ENCODE data around the gene OR56A1. TPM values are rescaled to one million over a fixed set of nuclear protein-coding genes. Genes with fewer than 3 reads are reported as not detected.

OR56A1 gene
- total and polyA plus RNA-seq, 5 experiments from 2014 or later: not detected

Other genes with a start within 250 kb of the OR56A1 start
- gene OR52N5, start 247.4 kb downstream of the OR56A1 start, total RNA-seq: not detected
- not detected for gene OR52N5, start 247.4 kb downstream of the OR56A1 start, polyA plus RNA-seq
- gene OR52N1, start 239.5 kb downstream of the OR56A1 start, total RNA-seq: not detected
- not detected for gene OR52N1, start 239.5 kb downstream of the OR56A1 start, polyA plus RNA-seq
- gene OR52N2, start 221.8 kb downstream of the OR56A1 start, total RNA-seq: not detected
- gene OR52N2, start 221.8 kb downstream of the OR56A1 start, polyA plus RNA-seq: not detected
- not detected for gene OR52E6, start 188.9 kb downstream of the OR56A1 start, total RNA-seq
- gene OR52E6, start 188.9 kb downstream of the OR56A1 start, polyA plus RNA-seq: not detected
- not detected for gene OR52E8, start 173.1 kb downstream of the OR56A1 start, total RNA-seq
- not detected for gene OR52E8, start 173.1 kb downstream of the OR56A1 start, polyA plus RNA-seq
- not detected for gene OR52E4, start 150.1 kb downstream of the OR56A1 start, total RNA-seq
- not detected for gene OR52E4, start 150.1 kb downstream of the OR56A1 start, polyA plus RNA-seq
- not detected for gene OR52E5, start 137.6 kb downstream of the OR56A1 start, total RNA-seq
- gene OR52E5, start 137.6 kb downstream of the OR56A1 start, polyA plus RNA-seq: not detected
- gene OR56A3, start 88.5 kb downstream of the OR56A1 start, total RNA-seq: not detected
- not detected for gene OR56A3, start 88.5 kb downstream of the OR56A1 start, polyA plus RNA-seq
- gene OR56A5, start 62.3 kb downstream of the OR56A1 start, total RNA-seq: not detected
- gene OR56A5, start 62.3 kb downstream of the OR56A1 start, polyA plus RNA-seq: not detected
- gene OR52L1, start 43.8 kb downstream of the OR56A1 start, total RNA-seq: not detected
- gene OR52L1, start 43.8 kb downstream of the OR56A1 start, polyA plus RNA-seq: not detected
- under 1 TPM in 1 of 2 experiments, not detected in 1; 0.10 TPM for gene OR56A4, start 23.8 kb downstream of the OR56A1 start, total RNA-seq
- not detected for gene OR56A4, start 23.8 kb downstream of the OR56A1 start, polyA plus RNA-seq
- gene OR56B4, start 76.9 kb upstream of the OR56A1 start, total RNA-seq: not detected
- gene OR56B4, start 76.9 kb upstream of the OR56A1 start, polyA plus RNA-seq: under 1 TPM in 1 of 3 donors, not detected in 2; 0.19 TPM
- not detected for gene OR52B2, start 139.6 kb upstream of the OR56A1 start, total RNA-seq
- not detected for gene OR52B2, start 139.6 kb upstream of the OR56A1 start, polyA plus RNA-seq
- not detected for gene OR52W1, start 168.5 kb upstream of the OR56A1 start, total RNA-seq
- gene OR52W1, start 168.5 kb upstream of the OR56A1 start, polyA plus RNA-seq: not detected
- gene C11orf42, start 174.8 kb upstream of the OR56A1 start, total RNA-seq: not detected
- gene C11orf42, start 174.8 kb upstream of the OR56A1 start, polyA plus RNA-seq: not detected
- 10 to 100 TPM; 46.7 to 48.5 TPM for gene FHIP1B, start 203.9 kb upstream of the OR56A1 start, total RNA-seq
- gene FHIP1B, start 203.9 kb upstream of the OR56A1 start, polyA plus RNA-seq: 10 to 100 TPM in 2 of 3 donors, 1 to 10 TPM in 1; 9.3 to 14.9 (median 11.4) TPM
- 1 to 10 TPM in 1 of 2 experiments, under 1 TPM in 1; 0.70 to 1.2 TPM for gene CNGA4, start 208.3 kb upstream of the OR56A1 start, total RNA-seq
- under 1 TPM in 2 of 3 donors, not detected in 1; 0.13 to 0.33 TPM for gene CNGA4, start 208.3 kb upstream of the OR56A1 start, polyA plus RNA-seq
- not detected for gene CCKBR, start 229.1 kb upstream of the OR56A1 start, total RNA-seq
- not detected for gene CCKBR, start 229.1 kb upstream of the OR56A1 start, polyA plus RNA-seq

Measured in naive thymus-derived CD8-positive, alpha-beta T cell (primary cell).